K562 (cell line): ENCODE measurements around the gene TMEM273. TPM values are rescaled to one million over a fixed set of nuclear protein-coding genes. Genes with fewer than 3 reads are reported as not detected.

Experiments
- ATAC-seq: fragments of 200-7000 bp; cut with Tn5 transposase; 3 replicates; pipeline ENCODE4 v1.9.1; 2020; ENCODE audit warnings: moderate library complexity
- BruUV-seq: library from RNA; stranded (reverse); fragments of 400-500 nt; replicated peaks from 2 replicates; lab custom pipeline; 2021; lab: Mats Ljungman, UMichigan
- CTCF ChIA-PET: fragments of 300-600 bp; formaldehyde crosslinking; extraction: SDS; loops from one replicate; lab custom pipeline; 2021; ENCODE audit warnings: low intra/inter-chr PET ratio; lab: Yijun Ruan, JAX
- POLR2A ChIA-PET: fragments of 300-600, 350-650 bp; sonication (Branson Sonifier 250); formaldehyde crosslinking; extraction: SDS; loops from one replicate; lab custom pipeline; 2021; ENCODE audit warnings: antibody characterized with exemption, inconsistent platforms; lab: Yijun Ruan, JAX
- DNase-seq, 4 experiments: peaks; one replicate each; pipeline versions ENCODE4 v3.0.0 to v3.0.0-alpha.2; 2011 to 2018; ENCODE audit warnings: low spot score in 3 of 4, mixed read lengths in 3 of 4; ENCODE audit errors: extremely low read depth in 1 of 4
- FAIRE-seq: peaks from 2 replicates; lab custom pipeline; 2011; peaks lifted over from hg19 to GRCh38; lab: Jason Lieb, UNC
- H2AFZ ChIP-seq: 2 replicates; pipeline ENCODE4 v1.6.0; 2011; ENCODE audit warnings: low read depth, low read length, control low read depth, inconsistent platforms
- H3K27ac ChIP-seq: fragments of 200-600 bp; 3 replicates; pipeline ENCODE4 v1.8.0; 2011; ENCODE audit warnings: low read depth, mild to moderate bottlenecking, control low read depth, inconsistent platforms, low read length, moderate library complexity, mixed read lengths; ENCODE audit errors: extremely low read depth
- H3K27me3 ChIP-seq, 2 experiments: fragments of 300-600 bp in 1 of 2; 2 replicates in 1 of 2; 3 replicates in 1 of 2; pipeline versions ENCODE4 v1.6.0 to v1.8.0; 2011; ENCODE audit warnings: inconsistent platforms in 2 of 2, low read length in 2 of 2, mild to moderate bottlenecking in 1 of 2, mixed read lengths in 1 of 2, moderate library complexity in 1 of 2; ENCODE audit not compliant: control insufficient read depth in 2 of 2, insufficient read depth in 2 of 2
- H3K36me3 ChIP-seq: fragments of 300-600 bp; 3 replicates; pipeline ENCODE4 v1.8.0; 2011; ENCODE audit warnings: mild to moderate bottlenecking, low read length, inconsistent platforms; ENCODE audit not compliant: control insufficient read depth, insufficient read depth
- H3K4me1 ChIP-seq, 2 experiments: fragments of 200-600 bp in 1 of 2; replicated peaks in 1 of 2; 2 replicates in 1 of 2; 3 replicates in 1 of 2; pipeline versions ENCODE4 v1.5.1 to v1.8.0; 2011; ENCODE audit warnings: inconsistent platforms in 2 of 2, low read length in 2 of 2, mild to moderate bottlenecking in 1 of 2, mixed read lengths in 1 of 2, moderate library complexity in 1 of 2; ENCODE audit not compliant: control insufficient read depth in 2 of 2, insufficient read depth in 2 of 2
- H3K4me2 ChIP-seq: 2 replicates; pipeline ENCODE4 v1.6.1; 2011; ENCODE audit warnings: low read length, control low read depth, inconsistent platforms, mixed read lengths; ENCODE audit not compliant: insufficient read depth
- H3K4me3 ChIP-seq: fragments of 200-600 bp; sonication (generic), shearing (Covaris generic); 2 replicates; pipeline ENCODE4 v1.5.1; 2016; ENCODE audit warnings: control low read depth, inconsistent platforms
- H3K79me2 ChIP-seq: fragments of 200-600 bp; 3 replicates; pipeline ENCODE4 v1.8.0; 2011; ENCODE audit warnings: low read length, inconsistent platforms; ENCODE audit not compliant: control insufficient read depth, insufficient read depth
- H3K9ac ChIP-seq, 2 experiments: 2 replicates each; pipeline versions ENCODE4 v1.6.0 to v1.6.1; 2011; ENCODE audit warnings: low read depth in 2 of 2, low read length in 2 of 2, control low read depth in 1 of 2, inconsistent platforms in 1 of 2, mild to moderate bottlenecking in 1 of 2, mixed read lengths in 1 of 2; ENCODE audit not compliant: insufficient read depth in 1 of 2
- H3K9me1 ChIP-seq: one replicate; pipeline ENCODE4 v1.6.0; 2011; ENCODE audit warnings: inconsistent platforms, mild to moderate bottlenecking, low read length, moderate library complexity; ENCODE audit not compliant: control insufficient read depth, insufficient read depth
- H3K9me3 ChIP-seq: replicated peaks from 2 replicates; pipeline ENCODE4 v1.5.1; 2011; ENCODE audit warnings: low read depth, low read length, inconsistent platforms; ENCODE audit not compliant: control insufficient read depth, insufficient read depth
- H4K20me1 ChIP-seq: replicated peaks from 2 replicates; pipeline ENCODE4 v1.6.1; 2011; ENCODE audit warnings: low read length, inconsistent platforms, mixed read lengths; ENCODE audit not compliant: control insufficient read depth, insufficient read depth
- ILK ChIP-seq: fragments of 450-650 bp; IDR thresholded peaks from 2 replicates; pipeline ENCODE4 v1.6.1; 2016; ENCODE audit warnings: missing genetic modification characterization, low read depth, mild to moderate bottlenecking, missing compliant biosample characterization, moderate library complexity, borderline replicate concordance
- JUNB ChIP-seq: fragments of 450-650 bp; formaldehyde crosslinking; conservative IDR thresholded peaks from 2 replicates; pipeline ENCODE4 v1.4.0; 2020; ENCODE audit warnings: mild to moderate bottlenecking
- KLF6 ChIP-seq: fragments of 250-450 bp; sonication (Bioruptor Pico); IDR thresholded peaks from 2 replicates; pipeline ENCODE4 v1.4.0; 2020; ENCODE audit warnings: mild to moderate bottlenecking, moderate library complexity, borderline replicate concordance
- MTA3 ChIP-seq: fragments of 450-650 bp; formaldehyde crosslinking; IDR thresholded peaks from 2 replicates; pipeline ENCODE4 v1.6.1; 2017; ENCODE audit warnings: mild to moderate bottlenecking, borderline replicate concordance
- NFIX ChIP-seq: fragments of 250-450 bp; sonication (Bioruptor Pico); IDR thresholded peaks from 2 replicates; pipeline ENCODE4 v1.4.0; 2020; ENCODE audit warnings: low read depth, mild to moderate bottlenecking, moderate library complexity
- OTX1 ChIP-seq: fragments of 450-650 bp; formaldehyde crosslinking; IDR thresholded peaks from 2 replicates; pipeline ENCODE4 v1.4.0; 2022; ENCODE audit warnings: mild to moderate bottlenecking
- PTBP1 ChIP-seq: fragments of 200-400 bp; formaldehyde crosslinking; IDR thresholded peaks from 2 replicates; pipeline ENCODE4 v1.6.1; 2017; ENCODE audit warnings: low read depth, low read length
- RBM25 ChIP-seq: fragments of 200-400 bp; formaldehyde crosslinking; IDR thresholded peaks from 2 replicates; pipeline ENCODE4 v1.6.1; 2018; ENCODE audit warnings: low read length, low read depth, moderate library complexity; ENCODE audit not compliant: severe bottlenecking
- RFX5 ChIP-seq: IDR thresholded peaks from 2 replicates; pipeline ENCODE4 v1.6.1; 2011; ENCODE audit warnings: low read depth, mild to moderate bottlenecking, improper control_type of control experiment, low read length
- TRIM28 ChIP-seq: fragments of 450-650 bp; IDR thresholded peaks from 2 replicates; pipeline ENCODE4 v1.6.1; 2017
- ZNF184 ChIP-seq: sonication (generic); formaldehyde crosslinking; IDR thresholded peaks from 2 replicates; pipeline ENCODE4 v1.5.0; 2020; ENCODE audit warnings: missing genetic modification reagents
- ZNF316 ChIP-seq: fragments of 450-650 bp; IDR thresholded peaks from 2 replicates; pipeline ENCODE4 v1.6.1; 2016
- WGBS: fragments of 100-300 bp; shearing (Covaris generic); methylation state at CpG from one replicate; pipeline ENCODE4 v1.1.6; 2016; ENCODE audit warnings: low coverage, mixed read lengths; ENCODE audit not compliant: insufficient coverage; ENCODE audit errors: missing lambda C conversion rate; 5-methylcytosine and 5-hydroxymethylcytosine counted together
- in situ Hi-C: fragments of 300-500 bp; cut with MboI; formaldehyde crosslinking; loops from 4 replicates; pipeline ENCODE4 v1.15.0; 2018; ENCODE audit warnings: inconsistent platforms, mixed read lengths
- intact Hi-C: fragments of 100-400 bp; cut with micrococcal nuclease; formaldehyde crosslinking; loops from 2 replicates; pipeline ENCODE4 v1.14.2; 2022
- polyA plus RNA-seq, 8 experiments: library from polyadenylated mRNA; depleted of rRNA in 4 of 8; stranded (reverse) in 5 of 8; unstranded in 3 of 8; fragments of >200 nt; fragmentation: Nextera tagmentation in 2 of 8; fragmentation: Illumina TruSeq in 1 of 8; extraction: Ambion mirVana in 2 of 8; extraction: Trizol in 1 of 8; gene quantifications; 2 replicates each; pipeline versions ENCODE4 v1.2.1 to v1.2.3, GENCODE V29; 2011 to 2014; ENCODE audit warnings: inconsistent platforms in 1 of 8, missing spikeins in 1 of 8
- total RNA-seq, 7 experiments: library from RNA; depleted of rRNA in 6 of 7; stranded (reverse); fragments of >200 nt in 6 of 7; fragmentation: Illumina TruSeq in 2 of 7; extraction: Trizol in 2 of 7; gene quantifications; 2 replicates each; pipeline versions ENCODE4 v1.2.1 to v1.2.3, GENCODE V29; 2011 to 2021; ENCODE audit warnings: low replicate concordance in 1 of 7
- TF ChIP-seq, protein P1 (sequence below): fragments of 450-650 bp; conservative IDR thresholded peaks from 2 replicates; pipeline ENCODE4 v1.6.1; 2016; ENCODE audit warnings: missing genetic modification characterization, low read depth, mild to moderate bottlenecking, missing compliant biosample characterization, moderate library complexity
- TF ChIP-seq, protein P2 (sequence below): sonication (generic); formaldehyde crosslinking; IDR thresholded peaks from 2 replicates; pipeline ENCODE4 v1.8.1; 2023; ENCODE audit warnings: mild to moderate bottlenecking, missing genetic modification reagents
- TF ChIP-seq, protein P3 (sequence below): sonication (generic); formaldehyde crosslinking; IDR thresholded peaks from 2 replicates; pipeline ENCODE4 v1.8.1; 2022; ENCODE audit warnings: missing genetic modification reagents
- TF ChIP-seq, protein P4 (sequence below): fragments of 200-800 bp; sonication (Bioruptor generic); IDR thresholded peaks from 2 replicates; pipeline ENCODE4 v1.6.1; 2017; ENCODE audit warnings: missing genetic modification characterization, missing compliant biosample characterization
- TF ChIP-seq, protein P5 (sequence below): fragments of 450-650 bp; IDR thresholded peaks from 2 replicates; pipeline ENCODE4 v1.6.1; 2016; ENCODE audit warnings: mild to moderate bottlenecking

The TMEM273 gene
- total and polyA plus RNA-seq, 9 of the 15 experiments (the other 6 are each of a cell fraction or from before 2014, with no cell fraction given) = 39.2 to 131 (median 95.6) TPM

DNA sequence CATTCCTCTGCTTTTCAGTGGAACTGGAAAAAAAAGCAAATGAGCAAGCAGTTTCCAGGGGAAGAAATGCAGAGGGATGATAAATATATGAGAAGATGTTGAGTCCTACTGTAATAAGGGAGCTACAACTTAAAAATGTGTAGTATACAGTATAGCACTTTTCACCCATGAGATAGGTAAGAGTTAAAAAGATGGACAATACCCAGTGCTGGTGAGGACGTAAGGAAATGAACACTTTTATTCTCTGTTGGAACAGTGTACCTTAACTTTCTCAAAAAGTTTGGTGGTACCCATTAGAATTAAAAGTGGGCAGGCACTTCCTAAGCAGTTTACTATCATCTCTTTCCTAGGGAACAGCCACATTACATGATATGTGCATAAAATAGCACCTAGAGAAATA, 51.7 kb downstream of the TMEM273 start:
- Histone ChIP-seq H3K4me2 (no peak overlapping the region), H3K27ac (no peak overlapping the region), H3K9me1 (no peaks in the 10 kb centered on the region), H3K36me3 (no peaks in the 10 kb centered on the region), H3K4me3 (no peak overlapping the region), H3K27me3 (peaks cover 0 to 7% of the 10 kb centered on the region in 2 experiments; a peak in 1 of 5 replicates), H2AFZ (no peak overlapping the region), H3K4me1 (peaks cover 6 to 7% of the 10 kb centered on the region in 2 experiments; a peak in 3 of 5 replicates), H3K9me3 (peaks cover 5% of the 10 kb centered on the region; the same call in 1 of the 2 replicates), H3K9ac (no peak overlapping the region), H4K20me1 (no peaks in the 10 kb centered on the region), H3K79me2 (no peaks in the 10 kb centered on the region)
- ATAC-seq (no peak), DNase-seq (no peak), FAIRE-seq (no peak)
- no TSS peak for BruUV-seq
- POLR2A ChIA-PET = no interaction called here
- CTCF ChIA-PET = no interaction called here
- WGBS = 67% methylated on average over 1 of the region's 1 CpG
- in situ Hi-C loops (no loop called here), intact Hi-C loops (no loop called here)
- TF ChIP-seq ZNF316 (no peak), NFIX (CRISPR knock-in tag) (no peak), OTX1 (CRISPR knock-in tag) (no peak), RBM25 (peak; percentile 90), RFX5 (no peak), JUNB (CRISPR knock-in tag) (no peak), ZNF184 (CRISPR knock-in tag) (peak; percentile 88), TRIM28 (0 out of 2 replicates have a peak, but pooled peaks have one; percentile 37), KLF6 (CRISPR knock-in tag) (no peak), ILK (no peak), MTA3 (no peak), PTBP1 (no peak)
- TF ChIP-seq, protein P1, sequence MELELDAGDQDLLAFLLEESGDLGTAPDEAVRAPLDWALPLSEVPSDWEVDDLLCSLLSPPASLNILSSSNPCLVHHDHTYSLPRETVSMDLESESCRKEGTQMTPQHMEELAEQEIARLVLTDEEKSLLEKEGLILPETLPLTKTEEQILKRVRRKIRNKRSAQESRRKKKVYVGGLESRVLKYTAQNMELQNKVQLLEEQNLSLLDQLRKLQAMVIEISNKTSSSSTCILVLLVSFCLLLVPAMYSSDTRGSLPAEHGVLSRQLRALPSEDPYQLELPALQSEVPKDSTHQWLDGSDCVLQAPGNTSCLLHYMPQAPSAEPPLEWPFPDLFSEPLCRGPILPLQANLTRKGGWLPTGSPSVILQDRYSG (tag) = no peak
- TF ChIP-seq, protein P2, sequence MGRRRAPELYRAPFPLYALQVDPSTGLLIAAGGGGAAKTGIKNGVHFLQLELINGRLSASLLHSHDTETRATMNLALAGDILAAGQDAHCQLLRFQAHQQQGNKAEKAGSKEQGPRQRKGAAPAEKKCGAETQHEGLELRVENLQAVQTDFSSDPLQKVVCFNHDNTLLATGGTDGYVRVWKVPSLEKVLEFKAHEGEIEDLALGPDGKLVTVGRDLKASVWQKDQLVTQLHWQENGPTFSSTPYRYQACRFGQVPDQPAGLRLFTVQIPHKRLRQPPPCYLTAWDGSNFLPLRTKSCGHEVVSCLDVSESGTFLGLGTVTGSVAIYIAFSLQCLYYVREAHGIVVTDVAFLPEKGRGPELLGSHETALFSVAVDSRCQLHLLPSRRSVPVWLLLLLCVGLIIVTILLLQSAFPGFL = no peak
- TF ChIP-seq, protein P3, sequence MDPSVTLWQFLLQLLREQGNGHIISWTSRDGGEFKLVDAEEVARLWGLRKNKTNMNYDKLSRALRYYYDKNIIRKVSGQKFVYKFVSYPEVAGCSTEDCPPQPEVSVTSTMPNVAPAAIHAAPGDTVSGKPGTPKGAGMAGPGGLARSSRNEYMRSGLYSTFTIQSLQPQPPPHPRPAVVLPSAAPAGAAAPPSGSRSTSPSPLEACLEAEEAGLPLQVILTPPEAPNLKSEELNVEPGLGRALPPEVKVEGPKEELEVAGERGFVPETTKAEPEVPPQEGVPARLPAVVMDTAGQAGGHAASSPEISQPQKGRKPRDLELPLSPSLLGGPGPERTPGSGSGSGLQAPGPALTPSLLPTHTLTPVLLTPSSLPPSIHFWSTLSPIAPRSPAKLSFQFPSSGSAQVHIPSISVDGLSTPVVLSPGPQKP (CRISPR knock-in tag) = no peak
- TF ChIP-seq, protein P4, sequence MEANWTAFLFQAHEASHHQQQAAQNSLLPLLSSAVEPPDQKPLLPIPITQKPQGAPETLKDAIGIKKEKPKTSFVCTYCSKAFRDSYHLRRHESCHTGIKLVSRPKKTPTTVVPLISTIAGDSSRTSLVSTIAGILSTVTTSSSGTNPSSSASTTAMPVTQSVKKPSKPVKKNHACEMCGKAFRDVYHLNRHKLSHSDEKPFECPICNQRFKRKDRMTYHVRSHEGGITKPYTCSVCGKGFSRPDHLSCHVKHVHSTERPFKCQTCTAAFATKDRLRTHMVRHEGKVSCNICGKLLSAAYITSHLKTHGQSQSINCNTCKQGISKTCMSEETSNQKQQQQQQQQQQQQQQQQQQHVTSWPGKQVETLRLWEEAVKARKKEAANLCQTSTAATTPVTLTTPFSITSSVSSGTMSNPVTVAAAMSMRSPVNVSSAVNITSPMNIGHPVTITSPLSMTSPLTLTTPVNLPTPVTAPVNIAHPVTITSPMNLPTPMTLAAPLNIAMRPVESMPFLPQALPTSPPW = no peak
- TF ChIP-seq, protein P5, sequence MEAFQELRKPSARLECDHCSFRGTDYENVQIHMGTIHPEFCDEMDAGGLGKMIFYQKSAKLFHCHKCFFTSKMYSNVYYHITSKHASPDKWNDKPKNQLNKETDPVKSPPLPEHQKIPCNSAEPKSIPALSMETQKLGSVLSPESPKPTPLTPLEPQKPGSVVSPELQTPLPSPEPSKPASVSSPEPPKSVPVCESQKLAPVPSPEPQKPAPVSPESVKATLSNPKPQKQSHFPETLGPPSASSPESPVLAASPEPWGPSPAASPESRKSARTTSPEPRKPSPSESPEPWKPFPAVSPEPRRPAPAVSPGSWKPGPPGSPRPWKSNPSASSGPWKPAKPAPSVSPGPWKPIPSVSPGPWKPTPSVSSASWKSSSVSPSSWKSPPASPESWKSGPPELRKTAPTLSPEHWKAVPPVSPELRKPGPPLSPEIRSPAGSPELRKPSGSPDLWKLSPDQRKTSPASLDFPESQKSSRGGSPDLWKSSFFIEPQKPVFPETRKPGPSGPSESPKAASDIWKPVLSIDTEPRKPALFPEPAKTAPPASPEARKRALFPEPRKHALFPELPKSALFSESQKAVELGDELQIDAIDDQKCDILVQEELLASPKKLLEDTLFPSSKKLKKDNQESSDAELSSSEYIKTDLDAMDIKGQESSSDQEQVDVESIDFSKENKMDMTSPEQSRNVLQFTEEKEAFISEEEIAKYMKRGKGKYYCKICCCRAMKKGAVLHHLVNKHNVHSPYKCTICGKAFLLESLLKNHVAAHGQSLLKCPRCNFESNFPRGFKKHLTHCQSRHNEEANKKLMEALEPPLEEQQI = no peak
